Neural progenitor cell (in vitro differentiated cells): ENCODE results near the gene AIDA.

ENCODE experiments used
- EZH2 ChIP-seq: fragments of 200-600 bp; sonication (generic); IDR thresholded peaks from 2 replicates; pipeline ENCODE4 v1.6.1; 2017; ENCODE audit warnings: antibody characterized with exemption, mild to moderate bottlenecking, moderate library complexity
- TF ChIP-seq, protein P1 (sequence below): fragments of 200-600 bp; sonication (generic); IDR thresholded peaks from 2 replicates; pipeline ENCODE4 v1.5.1; 2017; ENCODE audit warnings: antibody characterized with exemption, mild to moderate bottlenecking

DNA sequence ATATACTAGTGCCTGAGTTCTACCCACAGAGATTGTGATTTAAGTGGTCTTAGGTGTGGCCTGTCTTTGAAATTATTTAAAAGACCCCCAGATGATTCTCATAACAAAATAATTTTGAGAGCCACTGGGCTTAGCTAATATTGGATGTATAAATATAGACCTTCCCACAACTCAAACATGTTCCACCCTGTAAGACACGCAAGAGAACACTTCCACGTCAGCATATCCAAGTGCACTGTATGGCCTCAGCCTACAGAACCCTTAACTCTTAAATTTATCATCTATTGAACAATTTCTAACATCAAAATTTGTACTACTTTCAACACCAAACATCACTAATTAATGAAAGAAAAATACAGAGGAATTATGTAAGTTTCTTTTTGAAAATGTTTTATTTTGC, 27.2 kb upstream of the AIDA start:
- no peak for TF ChIP-seq EZH2
- TF ChIP-seq, protein P1, sequence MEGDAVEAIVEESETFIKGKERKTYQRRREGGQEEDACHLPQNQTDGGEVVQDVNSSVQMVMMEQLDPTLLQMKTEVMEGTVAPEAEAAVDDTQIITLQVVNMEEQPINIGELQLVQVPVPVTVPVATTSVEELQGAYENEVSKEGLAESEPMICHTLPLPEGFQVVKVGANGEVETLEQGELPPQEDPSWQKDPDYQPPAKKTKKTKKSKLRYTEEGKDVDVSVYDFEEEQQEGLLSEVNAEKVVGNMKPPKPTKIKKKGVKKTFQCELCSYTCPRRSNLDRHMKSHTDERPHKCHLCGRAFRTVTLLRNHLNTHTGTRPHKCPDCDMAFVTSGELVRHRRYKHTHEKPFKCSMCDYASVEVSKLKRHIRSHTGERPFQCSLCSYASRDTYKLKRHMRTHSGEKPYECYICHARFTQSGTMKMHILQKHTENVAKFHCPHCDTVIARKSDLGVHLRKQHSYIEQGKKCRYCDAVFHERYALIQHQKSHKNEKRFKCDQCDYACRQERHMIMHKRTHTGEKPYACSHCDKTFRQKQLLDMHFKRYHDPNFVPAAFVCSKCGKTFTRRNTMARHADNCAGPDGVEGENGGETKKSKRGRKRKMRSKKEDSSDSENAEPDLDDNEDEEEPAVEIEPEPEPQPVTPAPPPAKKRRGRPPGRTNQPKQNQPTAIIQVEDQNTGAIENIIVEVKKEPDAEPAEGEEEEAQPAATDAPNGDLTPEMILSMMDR = no peak
